GM12801 (cell line): ENCODE data around the gene LCN15.

Experiments
- TF ChIP-seq, protein P1 (sequence below): IDR thresholded peaks from one replicate; pipeline ENCODE4 v1.5.1; 2011; ENCODE audit warnings: control low read depth; ENCODE audit not compliant: insufficient read length; ENCODE audit errors: extremely low read depth

LCN15 gene, protein sequence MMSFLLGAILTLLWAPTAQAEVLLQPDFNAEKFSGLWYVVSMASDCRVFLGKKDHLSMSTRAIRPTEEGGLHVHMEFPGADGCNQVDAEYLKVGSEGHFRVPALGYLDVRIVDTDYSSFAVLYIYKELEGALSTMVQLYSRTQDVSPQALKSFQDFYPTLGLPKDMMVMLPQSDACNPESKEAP

DNA sequence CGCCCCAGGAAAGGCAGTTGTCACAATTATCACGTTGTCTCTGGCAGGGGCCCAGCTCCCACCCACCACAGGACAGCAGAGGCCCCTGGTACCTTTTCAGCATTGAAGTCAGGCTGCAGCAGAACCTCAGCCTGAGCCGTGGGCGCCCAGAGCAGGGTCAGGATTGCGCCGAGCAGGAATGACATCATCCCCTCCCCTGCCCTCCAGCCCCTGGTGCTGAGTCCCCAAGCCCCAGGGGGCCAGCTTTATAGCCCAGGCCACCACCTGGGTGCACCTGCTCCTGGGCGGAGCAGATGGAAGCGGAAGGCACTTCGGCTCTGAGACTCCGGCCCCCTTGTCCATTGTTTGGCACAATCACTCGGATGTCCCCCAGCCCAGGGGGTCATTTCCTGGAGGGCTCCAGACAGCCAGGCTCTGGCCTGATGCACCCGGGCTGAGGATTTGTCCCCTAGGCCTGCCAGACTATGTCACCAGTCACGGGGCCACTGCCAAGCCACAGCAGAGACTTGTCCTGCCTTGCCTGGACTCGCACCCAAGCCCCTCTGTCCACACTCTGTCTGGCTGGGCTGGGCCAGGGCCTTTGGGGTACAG lies at the start of gene LCN15:
Gene LCN15 (minus strand): TSS at position 218 of the 591 bp plus-strand sequence. CDS start 30 bp downstream, at position 188.
- TF ChIP-seq, protein P1, sequence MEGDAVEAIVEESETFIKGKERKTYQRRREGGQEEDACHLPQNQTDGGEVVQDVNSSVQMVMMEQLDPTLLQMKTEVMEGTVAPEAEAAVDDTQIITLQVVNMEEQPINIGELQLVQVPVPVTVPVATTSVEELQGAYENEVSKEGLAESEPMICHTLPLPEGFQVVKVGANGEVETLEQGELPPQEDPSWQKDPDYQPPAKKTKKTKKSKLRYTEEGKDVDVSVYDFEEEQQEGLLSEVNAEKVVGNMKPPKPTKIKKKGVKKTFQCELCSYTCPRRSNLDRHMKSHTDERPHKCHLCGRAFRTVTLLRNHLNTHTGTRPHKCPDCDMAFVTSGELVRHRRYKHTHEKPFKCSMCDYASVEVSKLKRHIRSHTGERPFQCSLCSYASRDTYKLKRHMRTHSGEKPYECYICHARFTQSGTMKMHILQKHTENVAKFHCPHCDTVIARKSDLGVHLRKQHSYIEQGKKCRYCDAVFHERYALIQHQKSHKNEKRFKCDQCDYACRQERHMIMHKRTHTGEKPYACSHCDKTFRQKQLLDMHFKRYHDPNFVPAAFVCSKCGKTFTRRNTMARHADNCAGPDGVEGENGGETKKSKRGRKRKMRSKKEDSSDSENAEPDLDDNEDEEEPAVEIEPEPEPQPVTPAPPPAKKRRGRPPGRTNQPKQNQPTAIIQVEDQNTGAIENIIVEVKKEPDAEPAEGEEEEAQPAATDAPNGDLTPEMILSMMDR: no peak

DNA sequence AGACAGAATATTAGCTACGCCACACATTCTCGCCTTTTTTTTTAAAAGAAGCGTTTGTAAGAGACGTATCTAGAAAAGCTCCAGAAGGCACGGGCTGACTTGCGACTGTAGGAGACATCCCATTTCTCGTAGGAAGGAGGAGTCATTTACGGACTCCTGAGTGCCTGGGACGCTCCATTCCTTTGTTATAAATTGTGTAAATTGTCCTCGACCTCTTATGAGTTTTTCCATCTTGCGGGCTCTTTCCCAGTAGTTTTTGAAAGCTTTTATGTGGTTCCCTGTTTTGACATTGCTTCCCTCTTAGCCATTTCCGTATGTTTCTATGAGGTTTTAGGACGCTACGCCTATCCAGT lies 44.5 kb upstream of the LCN15 start:
- TF ChIP-seq, protein P1: no peak

DNA sequence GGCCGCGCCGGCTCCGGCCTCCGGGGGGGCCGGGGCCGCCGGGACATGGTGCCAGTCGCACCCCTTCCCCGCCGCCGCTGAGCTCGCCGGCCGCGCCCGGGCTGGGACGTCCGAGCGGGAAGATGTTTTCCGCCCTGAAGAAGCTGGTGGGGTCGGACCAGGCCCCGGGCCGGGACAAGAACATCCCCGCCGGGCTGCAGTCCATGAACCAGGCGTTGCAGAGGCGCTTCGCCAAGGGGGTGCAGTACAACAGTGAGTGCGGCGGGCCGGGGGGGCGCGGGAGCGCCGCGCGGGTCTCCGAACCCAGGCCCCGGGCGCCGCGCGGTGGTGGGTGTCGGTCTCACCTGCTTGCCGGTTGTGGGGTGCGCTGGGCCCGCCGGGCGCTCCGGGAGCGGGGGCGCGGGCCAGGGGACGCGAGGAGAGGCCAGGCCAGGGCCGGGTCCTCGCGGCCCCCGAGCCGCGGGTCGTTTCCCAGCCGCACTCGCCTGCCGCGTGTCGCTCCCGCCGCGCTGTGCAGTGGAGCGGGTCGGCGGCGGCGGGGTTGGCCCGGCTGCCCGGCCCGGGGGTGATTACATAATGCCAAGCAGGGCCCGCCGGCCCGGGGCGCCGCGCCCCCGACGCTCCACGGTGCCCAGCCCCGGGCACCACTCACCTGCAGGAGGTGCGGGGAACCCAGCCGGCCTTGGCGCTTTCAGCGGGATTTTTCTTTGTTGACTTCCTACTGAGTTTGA lies 43.9 kb upstream of the LCN15 start:
- TF ChIP-seq, protein P1: no peak

DNA sequence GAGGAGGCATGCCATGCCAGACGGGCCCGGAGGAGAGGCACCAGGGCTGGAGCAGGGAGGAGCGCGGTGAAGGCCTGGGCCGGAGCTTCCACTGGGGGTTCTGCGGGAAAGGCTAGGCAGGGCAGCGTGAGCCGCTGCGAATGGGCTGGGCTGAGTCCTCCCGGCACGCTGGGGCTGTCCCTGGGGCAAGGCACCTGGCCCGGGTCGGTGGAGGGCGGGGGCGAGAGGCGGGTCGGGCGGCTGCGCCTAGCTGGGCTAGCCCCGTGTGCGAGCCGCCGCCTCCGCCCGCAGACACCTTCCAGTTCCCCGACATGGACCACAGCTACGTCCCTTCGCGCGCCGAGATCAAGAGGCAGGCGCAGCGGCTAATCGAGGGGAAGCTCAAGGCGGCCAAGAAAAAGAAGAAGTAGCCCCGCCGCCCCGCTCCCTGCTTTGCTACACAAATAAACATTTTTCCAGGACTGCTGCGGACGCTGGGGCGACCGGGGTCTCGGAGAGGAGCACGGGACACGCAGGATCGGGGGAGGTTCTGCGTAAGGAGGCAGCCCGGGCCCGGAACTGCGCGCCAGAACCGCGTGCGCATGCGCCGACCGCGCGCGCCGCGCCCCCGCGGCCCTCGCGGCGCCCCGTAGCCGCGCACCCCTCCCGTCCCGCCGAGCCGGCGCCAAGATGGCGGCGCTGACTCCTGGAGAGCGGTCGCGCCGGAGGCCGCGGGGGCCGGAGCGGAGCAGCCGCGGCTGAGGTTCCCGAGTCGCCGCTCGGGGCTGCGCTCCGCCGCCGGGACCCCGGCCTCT lies 43.2 kb upstream of the LCN15 start, which contains the start of gene RABL6:
Gene RABL6 (plus strand): TSS at position 668 of the 794 bp plus-strand sequence. CDS start 249 bp downstream, outside the sequence.
- TF ChIP-seq, protein P1: no peak

DNA sequence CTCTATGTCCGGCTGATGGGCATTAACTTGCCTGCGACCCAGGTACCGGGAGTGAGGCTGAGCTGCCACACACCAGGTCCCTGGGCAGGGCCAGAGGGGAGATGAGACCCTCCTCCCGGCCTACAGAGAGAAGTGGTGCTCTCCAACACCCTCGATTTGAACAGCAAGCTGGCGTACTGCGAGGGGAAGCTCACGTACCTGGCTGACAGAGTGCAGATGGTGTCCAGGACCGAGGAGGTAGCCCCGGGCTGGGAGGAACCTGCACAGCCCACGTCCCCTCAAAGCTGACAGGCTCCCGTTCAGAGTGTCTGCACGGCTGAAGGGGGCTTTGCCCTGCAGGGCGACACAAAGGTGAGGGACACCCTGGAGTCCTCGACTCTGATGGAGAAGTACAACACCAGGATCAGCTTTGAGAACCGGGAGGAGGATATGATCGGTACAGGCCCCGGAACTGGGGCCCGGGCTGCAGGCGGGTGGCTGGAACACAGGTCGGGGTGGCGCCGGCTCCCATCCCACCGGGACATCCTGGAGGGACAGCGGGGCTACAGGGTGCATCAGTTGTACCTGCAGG lies 42.4 kb upstream of the LCN15 start:
- TF ChIP-seq, protein P1: no peak

DNA sequence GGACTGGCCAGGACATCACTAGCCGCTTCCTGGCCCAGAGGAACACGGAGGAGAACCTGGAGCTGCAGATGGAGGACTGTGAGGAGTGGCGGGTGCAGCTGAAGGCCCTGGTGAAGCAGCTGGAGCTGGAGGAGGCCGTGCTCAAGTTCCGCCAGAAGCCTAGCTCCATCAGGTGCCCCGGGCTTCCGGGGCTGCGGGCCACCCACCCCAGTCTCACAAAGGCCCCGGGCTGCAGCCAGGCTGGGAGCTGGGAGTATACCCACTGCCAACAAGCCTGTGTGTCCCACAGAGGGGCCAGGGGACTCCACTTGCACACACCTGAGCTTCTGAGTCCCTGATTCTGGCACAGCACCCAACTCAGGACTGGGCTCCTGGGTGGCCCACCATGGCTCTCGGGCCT lies 41.7 kb upstream of the LCN15 start:
- TF ChIP-seq, protein P1: no peak
